HG02763 (cell line): ENCODE measurements around the gene PODXL2.

ENCODE experiments used
- ATAC-seq: cut with Tn5 transposase; IDR thresholded peaks from one replicate; pipeline ENCODE4 v1.9.1; 2021; ENCODE audit warnings: mild to moderate bottlenecking, moderate library complexity; ENCODE audit not compliant: unreplicated experiment

The PODXL2 gene

GRCh38 chr3:127719369-127719768 lies 90.4 kb downstream of the PODXL2 start:
- ATAC-seq = no peak

- no peak for ATAC-seq
Observed at GRCh38 chr3:127720161-127720823, 91.3 kb downstream of the PODXL2 start.

- no peak for ATAC-seq
Observed at GRCh38 chr3:127720985-127721935, 92.3 kb downstream of the PODXL2 start.

- ATAC-seq = no peak
Observed at GRCh38 chr3:127722091-127722784, 93.3 kb downstream of the PODXL2 start.
